ENCODE data around the gene TMEFF2.

The TMEFF2 gene

GRCh38 chr2:191979221-191979730 is 215.5 kb downstream of the TMEFF2 start:
- TF ChIP-seq GATA3 (IDR thresholded peaks at IDR 0.05; ENCODE audit: low read depth, low read length) (no peak), GATA2 (IDR thresholded peaks at IDR 0.05; ENCODE audit: low read depth, low read length) (no peak)

GRCh38 chr2:191977754-191978153 is 217.0 kb downstream of the TMEFF2 start:
- TF ChIP-seq GATA2 (IDR thresholded peaks at IDR 0.05; ENCODE audit: low read depth, low read length) (no peak), GATA3 (IDR thresholded peaks at IDR 0.05; ENCODE audit: low read depth, low read length) (no peak)

- TF ChIP-seq GATA2 (IDR thresholded peaks at IDR 0.05; ENCODE audit: low read depth, low read length): no peak
- no peak for TF ChIP-seq GATA3 (IDR thresholded peaks at IDR 0.05; ENCODE audit: low read depth, low read length)
Measured at GRCh38 chr2:191976436-191976835, 218.3 kb downstream of the TMEFF2 start.

GRCh38 chr2:191974676-191975075 is 220.1 kb downstream of the TMEFF2 start:
- TF ChIP-seq GATA2 (IDR thresholded peaks at IDR 0.05; ENCODE audit: low read depth, low read length) (no peak), GATA3 (IDR thresholded peaks at IDR 0.05; ENCODE audit: low read depth, low read length) (no peak)

- TF ChIP-seq GATA3 (IDR thresholded peaks at IDR 0.05; ENCODE audit: low read depth, low read length) (no peak), GATA2 (IDR thresholded peaks at IDR 0.05; ENCODE audit: low read depth, low read length) (no peak)
Measured at GRCh38 chr2:191970867-191971266, 223.9 kb downstream of the TMEFF2 start.

- TF ChIP-seq GATA2 (IDR thresholded peaks at IDR 0.05; ENCODE audit: low read depth, low read length) (no peak), GATA3 (IDR thresholded peaks at IDR 0.05; ENCODE audit: low read depth, low read length) (no peak)
Measured at GRCh38 chr2:191968120-191968519, 226.6 kb downstream of the TMEFF2 start.

- TF ChIP-seq GATA3 (IDR thresholded peaks at IDR 0.05; ENCODE audit: low read depth, low read length): no peak
Measured at GRCh38 chr2:191965733-191966132, 229.0 kb downstream of the TMEFF2 start.

GRCh38 chr2:191961556-191961955 is 233.2 kb downstream of the TMEFF2 start:
- no peak for TF ChIP-seq GATA2 (IDR thresholded peaks at IDR 0.05; ENCODE audit: low read depth, low read length)
- TF ChIP-seq GATA3 (IDR thresholded peaks at IDR 0.05; ENCODE audit: low read depth, low read length): no peak

- TF ChIP-seq GATA2 (IDR thresholded peaks at IDR 0.05; ENCODE audit: low read depth, low read length): no peak
- TF ChIP-seq GATA3 (IDR thresholded peaks at IDR 0.05; ENCODE audit: low read depth, low read length): no peak
Measured at GRCh38 chr2:191959209-191959608, 235.5 kb downstream of the TMEFF2 start.

- TF ChIP-seq GATA2 (IDR thresholded peaks at IDR 0.05; ENCODE audit: low read depth, low read length) (no peak), GATA3 (IDR thresholded peaks at IDR 0.05; ENCODE audit: low read depth, low read length) (no peak)
Measured at GRCh38 chr2:191957996-191958860, 236.5 kb downstream of the TMEFF2 start.

- TF ChIP-seq GATA3 (IDR thresholded peaks at IDR 0.05; ENCODE audit: low read depth, low read length) (no peak), GATA2 (IDR thresholded peaks at IDR 0.05; ENCODE audit: low read depth, low read length) (no peak)
Measured at GRCh38 chr2:191954451-191954850, 240.3 kb downstream of the TMEFF2 start.

- TF ChIP-seq GATA2 (IDR thresholded peaks at IDR 0.05; ENCODE audit: low read depth, low read length) (no peak), GATA3 (IDR thresholded peaks at IDR 0.05; ENCODE audit: low read depth, low read length) (no peak)
Measured at GRCh38 chr2:191952515-191953270, 242.0 kb downstream of the TMEFF2 start.

- TF ChIP-seq GATA2 (IDR thresholded peaks at IDR 0.05; ENCODE audit: low read depth, low read length) (no peak), GATA3 (IDR thresholded peaks at IDR 0.05; ENCODE audit: low read depth, low read length) (no peak)
Measured at GRCh38 chr2:191951832-191952231, 242.9 kb downstream of the TMEFF2 start.

- TF ChIP-seq GATA3 (IDR thresholded peaks at IDR 0.05; ENCODE audit: low read depth, low read length) (no peak), GATA2 (IDR thresholded peaks at IDR 0.05; ENCODE audit: low read depth, low read length) (no peak)
Measured at GRCh38 chr2:191951376-191951775, 243.4 kb downstream of the TMEFF2 start.

Data from SH-SY5Y (cell line).